Measurements from ENCODE around the gene KCNT2.

The KCNT2 gene

GRCh38 chr1:196501760-196502428 is 106.3 kb downstream of the KCNT2 start:
- Histone ChIP-seq H3K79me2 (ENCODE audit: insufficient read depth, low read depth) (no peaks in the 10 kb centered on the region), H3K4me3 (IDR thresholded peaks at IDR 0.05; ENCODE audit: insufficient read depth, low read depth, low read length) (no peak overlapping the region), H2AFZ (ENCODE audit: low read depth) (no peak overlapping the region), H4K20me1 (ENCODE audit: insufficient read depth) (no peaks in the 10 kb centered on the region), H3K27me3 (ENCODE audit: insufficient read depth, low read depth) (no peaks in the 10 kb centered on the region), H3K27ac (no peak overlapping the region), H3K9ac (no peak overlapping the region), H3K36me3 (ENCODE audit: insufficient read depth) (no peaks in the 10 kb centered on the region), H3K4me1 (ENCODE audit: low read depth, poor library complexity, severe bottlenecking) (no peaks in the 10 kb centered on the region), H3K4me2 (no peak overlapping the region)
- TF ChIP-seq CTCF (conservative IDR thresholded peaks at IDR 0.05; ENCODE audit: low read depth, low read length): no peak

GRCh38 chr1:196497817-196498216 is 110.4 kb downstream of the KCNT2 start:
- TF ChIP-seq CTCF (conservative IDR thresholded peaks at IDR 0.05; ENCODE audit: low read depth, low read length): no peak
- Histone ChIP-seq H3K9ac (no peak overlapping the region), H3K27me3 (ENCODE audit: insufficient read depth, low read depth) (no peaks in the 10 kb centered on the region)

GRCh38 chr1:196494766-196495165 is 113.5 kb downstream of the KCNT2 start:
- no peak overlapping the region for H3K9ac ChIP-seq
- no peaks in the 10 kb centered on the region for H3K27me3 ChIP-seq (ENCODE audit: insufficient read depth, low read depth)
- H2AFZ ChIP-seq (ENCODE audit: low read depth): no peak overlapping the region
- H4K20me1 ChIP-seq (ENCODE audit: insufficient read depth): no peaks in the 10 kb centered on the region
- H3K79me2 ChIP-seq (ENCODE audit: insufficient read depth, low read depth): no peaks in the 10 kb centered on the region
- H3K4me1 ChIP-seq (ENCODE audit: low read depth, poor library complexity, severe bottlenecking): no peaks in the 10 kb centered on the region
- no peaks in the 10 kb centered on the region for H3K36me3 ChIP-seq (ENCODE audit: insufficient read depth)
- no peak overlapping the region for H3K27ac ChIP-seq
- TF ChIP-seq CTCF (conservative IDR thresholded peaks at IDR 0.05; ENCODE audit: low read depth, low read length): no peak
- H3K4me3 ChIP-seq (IDR thresholded peaks at IDR 0.05; ENCODE audit: insufficient read depth, low read depth, low read length): no peak overlapping the region
- no peak overlapping the region for H3K4me2 ChIP-seq

More at GRCh38 chr1:196497817-196498216, 110.4 kb downstream of the KCNT2 start:
- no peak overlapping the region for H3K4me3 ChIP-seq (IDR thresholded peaks at IDR 0.05; ENCODE audit: insufficient read depth, low read depth, low read length)
- H3K27ac ChIP-seq: no peak overlapping the region
- no peaks in the 10 kb centered on the region for H4K20me1 ChIP-seq (ENCODE audit: insufficient read depth)
- no peaks in the 10 kb centered on the region for H3K4me1 ChIP-seq (ENCODE audit: low read depth, poor library complexity, severe bottlenecking)
- no peak overlapping the region for H2AFZ ChIP-seq (ENCODE audit: low read depth)
- H3K79me2 ChIP-seq (ENCODE audit: insufficient read depth, low read depth): no peaks in the 10 kb centered on the region
- no peak overlapping the region for H3K4me2 ChIP-seq
- no peaks in the 10 kb centered on the region for H3K36me3 ChIP-seq (ENCODE audit: insufficient read depth)

- no peak overlapping the region for H2AFZ ChIP-seq (ENCODE audit: low read depth)
- no peaks in the 10 kb centered on the region for H4K20me1 ChIP-seq (ENCODE audit: insufficient read depth)
- H3K4me2 ChIP-seq: no peak overlapping the region
- H3K27me3 ChIP-seq (ENCODE audit: insufficient read depth, low read depth): no peaks in the 10 kb centered on the region
- TF ChIP-seq CTCF (conservative IDR thresholded peaks at IDR 0.05; ENCODE audit: low read depth, low read length): no peak
- H3K4me3 ChIP-seq (IDR thresholded peaks at IDR 0.05; ENCODE audit: insufficient read depth, low read depth, low read length): no peak overlapping the region
- H3K4me1 ChIP-seq (ENCODE audit: low read depth, poor library complexity, severe bottlenecking): no peaks in the 10 kb centered on the region
- no peak overlapping the region for H3K27ac ChIP-seq
- H3K36me3 ChIP-seq (ENCODE audit: insufficient read depth): no peaks in the 10 kb centered on the region
- H3K9ac ChIP-seq: no peak overlapping the region
- no peaks in the 10 kb centered on the region for H3K79me2 ChIP-seq (ENCODE audit: insufficient read depth, low read depth)
Measured at GRCh38 chr1:196493881-196494280, 114.4 kb downstream of the KCNT2 start.

Data from KMS-11 (cell line).